Epidermal melanocyte (primary cell): ENCODE results near the gene UFSP2.

Experiments used
- DNase-seq: peaks from one replicate; pipeline ENCODE4 v3.0.0; 2011; ENCODE audit warnings: low spot score; ENCODE audit not compliant: insufficient read length

Gene UFSP2

DNA sequence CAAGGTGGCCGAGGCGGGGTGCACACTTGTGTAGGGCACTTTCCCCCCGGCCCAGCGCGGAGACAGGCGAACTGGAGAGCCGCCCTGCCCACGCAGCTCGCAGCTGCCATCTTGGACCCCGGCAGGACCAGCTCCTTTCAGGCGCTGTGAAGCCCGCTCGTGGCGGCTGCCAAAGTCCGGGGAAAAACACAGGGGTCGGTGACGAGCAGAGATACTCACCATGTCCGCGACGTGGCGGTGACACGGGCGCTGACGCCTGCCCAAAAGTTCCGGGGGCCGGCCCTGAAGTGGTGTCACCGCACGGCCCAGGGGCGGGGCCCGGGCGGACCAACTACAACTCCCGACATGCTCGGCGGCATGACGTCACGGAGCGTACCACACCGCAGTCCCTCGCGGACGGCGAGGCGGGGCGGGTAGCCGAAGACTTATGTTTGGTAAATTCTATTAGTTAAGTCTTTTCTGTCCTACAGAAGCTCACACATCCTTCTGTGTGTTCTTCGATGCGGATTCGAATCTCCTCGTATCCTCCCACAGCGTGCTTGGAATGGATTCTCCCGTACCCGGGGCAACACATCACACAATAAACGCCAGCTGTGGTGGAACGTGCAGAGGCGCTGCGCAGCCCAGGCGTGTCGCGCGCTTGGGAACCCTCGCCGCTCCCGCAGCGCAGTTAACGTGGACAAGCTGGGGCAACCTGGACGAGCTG, at the start of gene UFSP2:
Gene UFSP2, minus strand, starts transcription at position 318 of the 706 bp plus-strand sequence. Its CDS starts 96 bp downstream, at position 222.
- peak; percentile 49 for DNase-seq

- no peak for DNase-seq
Measured at GRCh38 chr4:185473247-185473646, 47.5 kb upstream of the UFSP2 start.

GRCh38 chr4:185472103-185472542, 46.4 kb upstream of the UFSP2 start:
- no peak for DNase-seq

DNA sequence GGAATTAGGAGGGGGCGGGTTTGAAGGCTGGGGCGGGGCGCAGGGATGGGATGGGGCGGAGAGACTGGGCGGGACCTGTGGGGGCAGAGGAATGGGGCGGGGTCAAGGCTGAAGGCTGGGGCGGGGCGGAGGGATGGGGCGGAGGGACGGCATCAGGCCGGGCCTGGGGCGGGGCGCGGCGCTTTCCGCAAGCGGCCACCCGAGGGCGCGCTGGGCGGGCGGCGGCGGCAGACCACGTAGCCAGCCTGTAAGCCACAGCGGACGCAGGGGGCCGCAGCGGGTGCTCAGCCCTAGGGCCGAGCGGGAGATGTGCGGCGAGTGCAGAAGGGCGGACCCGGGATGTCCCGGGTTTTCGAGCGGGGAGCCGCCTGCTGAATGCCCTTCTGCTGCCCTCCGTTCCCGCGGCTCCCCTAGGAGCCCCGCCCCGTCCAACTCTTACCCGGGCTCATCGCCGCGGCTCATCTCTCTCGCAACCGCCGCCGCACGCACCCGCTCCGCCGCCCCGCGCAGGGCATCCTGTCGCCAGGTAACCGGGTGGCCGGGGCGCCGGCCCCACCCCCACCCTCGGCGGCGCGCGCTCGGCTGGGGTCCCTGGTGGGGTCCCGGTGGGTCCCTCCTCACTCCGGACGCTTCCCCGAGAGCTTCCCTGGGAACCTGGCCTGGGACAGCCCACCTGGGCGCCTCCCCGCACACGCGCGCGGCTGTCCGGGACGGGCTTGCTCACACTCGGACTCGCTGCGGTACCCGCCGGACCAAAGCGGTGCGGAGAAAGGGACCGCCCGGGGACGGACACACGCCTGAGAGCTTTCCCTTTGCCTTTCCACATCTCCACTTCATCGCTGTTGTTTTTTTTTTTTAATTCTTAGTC, 45.7 kb upstream of the UFSP2 start, which contains the start of gene CCDC110:
Gene CCDC110, minus strand, starts transcription at position 499 of the 868 bp plus-strand sequence. Its CDS starts 50 bp downstream, at position 449.
- peak; percentile 83 for DNase-seq

- no peak for DNase-seq
Measured at GRCh38 chr4:185470501-185471195, 44.9 kb upstream of the UFSP2 start.

DNA sequence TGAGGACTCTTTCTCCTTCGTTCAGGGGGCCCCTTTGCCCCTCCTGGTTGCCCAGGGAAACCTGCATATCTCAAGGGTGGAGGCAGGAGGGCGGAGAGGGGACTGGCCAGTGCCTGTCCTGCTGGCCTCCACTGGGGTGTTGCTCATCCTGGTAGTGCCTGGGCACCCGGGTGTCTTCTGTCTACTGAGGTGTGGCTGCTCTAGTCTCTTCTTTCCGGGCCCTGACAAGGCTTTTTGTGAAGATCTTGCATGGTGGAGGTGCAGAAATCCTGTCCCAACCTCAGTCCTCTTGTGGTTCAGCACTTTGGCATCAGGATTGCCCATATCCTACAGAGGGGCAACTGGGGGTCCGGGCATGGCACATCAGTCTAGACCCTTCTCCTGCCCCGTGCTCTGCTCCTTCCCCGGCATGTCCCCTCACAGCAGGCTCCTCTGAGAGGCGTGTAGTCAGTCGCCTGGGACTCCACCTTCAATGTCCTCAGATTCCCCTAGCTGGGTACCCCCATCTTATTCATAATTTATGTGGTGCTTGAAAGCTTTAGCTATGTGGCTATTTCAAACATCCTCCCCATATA, 43.9 kb upstream of the UFSP2 start:
- no peak for DNase-seq

DNA sequence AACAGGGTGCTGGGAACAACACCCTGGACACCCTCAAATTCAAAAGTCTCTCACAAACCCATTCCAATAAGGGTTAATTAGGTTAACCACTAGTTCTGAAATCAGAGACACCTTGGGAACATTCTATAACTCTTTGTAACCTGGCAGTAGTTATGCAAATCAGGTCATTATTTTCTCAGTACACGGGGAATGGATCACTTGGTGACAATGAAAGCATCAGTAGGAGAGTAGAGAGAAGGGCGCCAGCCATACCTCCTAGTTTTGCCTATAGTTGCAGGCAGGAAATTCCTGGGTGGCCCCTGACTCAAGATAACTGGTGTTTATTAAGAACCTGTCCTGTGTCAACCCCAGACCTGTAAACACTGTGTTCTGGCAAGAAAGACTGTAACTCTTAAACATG, 43.2 kb upstream of the UFSP2 start:
- no peak for DNase-seq

DNA sequence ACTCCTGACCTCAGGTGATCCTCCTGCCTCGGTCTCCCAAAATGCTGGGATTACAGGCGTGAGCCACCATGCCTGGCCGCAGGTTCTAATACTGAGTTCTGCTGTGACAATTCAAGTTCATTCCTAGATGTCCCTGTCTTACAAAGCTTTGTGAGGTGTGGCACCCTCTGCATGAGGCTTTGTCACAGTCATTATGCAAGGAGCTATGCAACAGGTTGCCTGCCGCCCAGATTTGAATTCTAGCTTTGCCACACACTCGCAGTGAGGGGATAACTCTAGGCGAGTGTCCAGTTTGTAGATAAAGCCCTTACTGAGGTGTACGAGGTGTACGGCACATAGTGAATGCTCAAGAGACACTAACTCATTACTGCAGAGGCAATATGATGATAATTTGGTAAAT, 42.2 kb upstream of the UFSP2 start:
- DNase-seq: no peak

- DNase-seq: no peak
Measured at GRCh38 chr4:185467101-185467500, 41.3 kb upstream of the UFSP2 start.

- DNase-seq: no peak
Measured at GRCh38 chr4:185465707-185466106, 39.9 kb upstream of the UFSP2 start.

DNA sequence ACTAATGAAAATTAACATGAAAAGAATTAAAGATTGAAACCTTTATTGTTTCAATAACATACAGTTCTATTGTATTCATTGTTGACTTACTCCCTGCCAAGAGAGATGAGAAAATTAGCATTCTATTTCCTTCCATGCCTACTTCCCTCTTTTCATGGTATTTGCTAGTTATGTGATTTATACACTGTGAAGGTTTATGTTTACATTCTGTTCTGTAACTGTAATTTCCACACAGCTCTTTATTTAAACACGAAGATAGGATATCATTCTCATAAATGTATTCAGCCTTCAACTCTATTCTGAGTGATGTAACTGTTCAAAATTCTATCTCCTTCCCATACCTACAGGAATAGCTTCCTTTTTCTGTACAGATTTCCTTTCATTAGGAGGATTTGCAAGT, 39.1 kb upstream of the UFSP2 start:
- no peak for DNase-seq

- DNase-seq: no peak
Measured at GRCh38 chr4:185464183-185464582, 38.4 kb upstream of the UFSP2 start.

- DNase-seq: no peak
Measured at GRCh38 chr4:185463541-185463940, 37.8 kb upstream of the UFSP2 start.

GRCh38 chr4:185461565-185461964, 35.8 kb upstream of the UFSP2 start:
- no peak for DNase-seq

- no peak for DNase-seq
Measured at GRCh38 chr4:185457136-185457535, 31.4 kb upstream of the UFSP2 start.

GRCh38 chr4:185456131-185456530, 30.4 kb upstream of the UFSP2 start:
- DNase-seq: no peak

- no peak for DNase-seq
Measured at GRCh38 chr4:185445209-185445608, 19.4 kb upstream of the UFSP2 start.

DNA sequence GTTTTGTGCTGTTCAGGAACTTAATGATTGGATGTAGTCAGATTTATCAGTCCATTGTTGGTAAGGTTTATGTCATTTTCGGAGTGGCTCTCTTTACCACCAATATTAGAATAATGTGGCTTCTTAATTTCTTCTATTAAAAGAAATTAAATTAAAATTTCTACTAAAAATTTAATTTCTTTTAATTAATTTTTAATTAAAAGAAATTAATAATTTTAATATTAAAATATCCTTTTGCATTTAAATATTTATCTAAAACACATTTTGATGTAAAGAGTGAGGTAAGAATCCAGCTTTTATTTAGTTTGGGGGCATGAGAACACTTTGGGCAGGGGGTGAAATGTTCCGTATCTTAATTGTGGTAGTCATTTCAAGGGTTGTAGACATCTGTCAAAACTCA, 15.7 kb upstream of the UFSP2 start:
- no peak for DNase-seq

- no peak for DNase-seq
Measured at GRCh38 chr4:185437809-185438208, 12.0 kb upstream of the UFSP2 start.

DNA sequence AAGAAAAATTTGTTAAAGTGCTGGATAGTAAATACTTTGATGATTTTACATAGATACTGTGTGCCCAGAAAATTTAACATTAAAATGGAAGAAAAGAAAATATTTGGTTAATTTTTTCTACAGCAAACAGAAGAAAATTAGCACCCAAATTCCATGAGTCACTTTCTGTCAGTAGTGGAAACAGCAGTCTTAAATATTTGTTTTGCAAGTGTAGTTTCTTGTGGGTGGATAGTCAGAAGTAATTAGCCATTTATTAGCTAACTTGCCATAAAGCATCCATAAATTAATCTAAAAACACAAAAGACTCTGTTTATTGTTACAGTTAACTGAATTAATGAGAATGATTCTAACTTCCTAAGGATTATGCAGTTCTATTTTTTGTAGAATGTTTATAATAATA, 9.7 kb upstream of the UFSP2 start:
- DNase-seq: no peak

DNA sequence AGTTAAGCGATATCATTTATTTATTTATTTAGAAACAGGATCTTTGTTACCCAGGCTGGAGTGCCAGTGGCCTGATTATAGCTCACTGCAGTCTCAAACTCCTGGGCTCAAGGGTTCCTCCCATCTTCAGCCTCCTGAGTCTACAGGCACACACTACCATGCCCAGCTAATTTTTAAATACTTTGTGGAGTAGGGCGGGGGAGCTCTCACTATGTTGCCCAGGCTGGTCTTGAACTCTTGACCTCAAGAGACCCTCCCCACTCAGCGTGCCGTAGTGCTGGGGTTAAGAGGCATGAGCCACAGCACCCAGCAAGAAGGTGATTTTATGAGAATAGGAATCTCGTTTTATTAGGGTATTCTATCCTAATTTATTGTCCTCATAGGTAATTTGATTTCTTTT, 3.9 kb upstream of the UFSP2 start:
- no peak for DNase-seq
